WTC11 (cell line): ENCODE data around the gene FCRLB.

Source experiments
- CREB1 ChIP-seq: sonication (generic); formaldehyde crosslinking; IDR thresholded peaks from 2 replicates; pipeline ENCODE4 v1.8.0; 2023; ENCODE audit warnings: mild to moderate bottlenecking, missing genetic modification reagents
- CTCF ChIP-seq: fragments of 200-600 bp; IDR thresholded peaks from 2 replicates; pipeline ENCODE4 v1.8.0; 2022; ENCODE audit warnings: antibody characterized with exemption
- FOXK1 ChIP-seq: sonication (generic); formaldehyde crosslinking; IDR thresholded peaks from 2 replicates; pipeline ENCODE4 v1.8.0; 2022; ENCODE audit warnings: mild to moderate bottlenecking, moderate library complexity, missing genetic modification reagents
- NFYB ChIP-seq: sonication (generic); formaldehyde crosslinking; conservative IDR thresholded peaks from 2 replicates; pipeline ENCODE4 v1.8.0; 2022; ENCODE audit warnings: low read depth, missing genetic modification reagents
- PRDM15 ChIP-seq: sonication (generic); formaldehyde crosslinking; IDR thresholded peaks from 2 replicates; pipeline ENCODE4 v1.8.0; 2022; ENCODE audit warnings: missing genetic modification reagents
- SP1 ChIP-seq: sonication (generic); formaldehyde crosslinking; conservative IDR thresholded peaks from 2 replicates; pipeline ENCODE4 v1.8.1; 2022; ENCODE audit warnings: missing genetic modification reagents
- ZNF423 ChIP-seq: fragments of 250-450 bp; sonication (Bioruptor Pico); IDR thresholded peaks from 2 replicates; pipeline ENCODE4 v2.1.2; 2022; ENCODE audit warnings: mild to moderate bottlenecking, moderate library complexity
- TF ChIP-seq, protein P1 (sequence below): sonication (generic); formaldehyde crosslinking; conservative IDR thresholded peaks from 2 replicates; pipeline ENCODE4 v1.8.1; 2022; ENCODE audit warnings: mild to moderate bottlenecking, missing genetic modification reagents

DNA sequence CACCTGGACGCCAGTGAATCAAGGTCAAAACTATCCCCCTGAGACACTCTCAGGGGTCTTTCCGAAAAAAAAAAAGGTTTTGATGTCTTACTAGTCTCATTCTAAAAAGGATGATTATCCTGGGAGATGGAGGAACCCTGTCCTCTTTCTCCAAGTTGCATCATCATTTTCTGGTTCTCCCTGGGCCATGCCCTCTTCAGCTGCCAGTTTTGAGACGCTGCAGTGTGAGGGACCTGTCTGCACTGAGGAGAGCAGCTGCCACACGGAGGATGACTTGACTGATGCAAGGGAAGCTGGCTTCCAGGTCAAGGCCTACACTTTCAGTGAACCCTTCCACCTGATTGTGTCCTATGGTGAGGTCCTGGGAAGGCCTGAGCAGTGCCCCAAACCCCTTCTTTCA is 10.8 kb upstream of the FCRLB start:
- TF ChIP-seq CTCF = no peak
- no peak for TF ChIP-seq PRDM15
- TF ChIP-seq FOXK1 (CRISPR knock-in tag) = no peak
- TF ChIP-seq CREB1 = no peak
- TF ChIP-seq SP1 (CRISPR knock-in tag) = no peak
- no peak for TF ChIP-seq NFYB (CRISPR knock-in tag)
- TF ChIP-seq, protein P1, sequence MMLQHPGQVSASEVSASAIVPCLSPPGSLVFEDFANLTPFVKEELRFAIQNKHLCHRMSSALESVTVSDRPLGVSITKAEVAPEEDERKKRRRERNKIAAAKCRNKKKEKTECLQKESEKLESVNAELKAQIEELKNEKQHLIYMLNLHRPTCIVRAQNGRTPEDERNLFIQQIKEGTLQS (CRISPR knock-in tag) = no peak
- TF ChIP-seq ZNF423 (CRISPR knock-in tag) = no peak
